NT2/D1 (cell line): ENCODE data around the gene DENND5A.

ENCODE experiments used
- DNase-seq: peaks from one replicate; pipeline ENCODE4 v3.0.0-alpha.2; 2011; ENCODE audit warnings: low read depth, low spot score
- H3K27me3 ChIP-seq: 2 replicates; pipeline ENCODE4 v1.6.0; 2011; ENCODE audit warnings: mild to moderate bottlenecking; ENCODE audit not compliant: insufficient read length, insufficient read depth
- H3K36me3 ChIP-seq: 2 replicates; pipeline ENCODE4 v1.6.1; 2011; ENCODE audit warnings: mild to moderate bottlenecking, low read length, mixed read lengths; ENCODE audit not compliant: insufficient read depth, insufficient read length
- H3K4me1 ChIP-seq: 2 replicates; pipeline ENCODE4 v1.5.1; 2011; ENCODE audit not compliant: insufficient read depth, insufficient read length
- H3K4me3 ChIP-seq: 2 replicates; pipeline ENCODE4 v1.5.1; 2011; ENCODE audit warnings: low read depth; ENCODE audit not compliant: insufficient read length
- H3K9ac ChIP-seq: 2 replicates; pipeline ENCODE4 v1.6.0; 2011; ENCODE audit warnings: low read depth; ENCODE audit not compliant: insufficient read length
- H3K9me3 ChIP-seq: 2 replicates; pipeline ENCODE4 v1.5.1; 2011; ENCODE audit warnings: mild to moderate bottlenecking, low read length; ENCODE audit not compliant: insufficient read depth
- SUZ12 ChIP-seq: IDR thresholded peaks from 2 replicates; pipeline ENCODE4 v1.6.1; 2011; ENCODE audit not compliant: insufficient read length, insufficient read depth; ENCODE audit errors: extremely low read depth
- YY1 ChIP-seq: IDR thresholded peaks from 2 replicates; pipeline ENCODE4 v1.6.1; 2011; ENCODE audit not compliant: insufficient read length, insufficient read depth
- ZNF274 ChIP-seq: IDR thresholded peaks from 2 replicates; pipeline ENCODE4 v1.6.1; 2011; ENCODE audit warnings: mild to moderate bottlenecking, low read depth, low read length

Gene DENND5A

DNA sequence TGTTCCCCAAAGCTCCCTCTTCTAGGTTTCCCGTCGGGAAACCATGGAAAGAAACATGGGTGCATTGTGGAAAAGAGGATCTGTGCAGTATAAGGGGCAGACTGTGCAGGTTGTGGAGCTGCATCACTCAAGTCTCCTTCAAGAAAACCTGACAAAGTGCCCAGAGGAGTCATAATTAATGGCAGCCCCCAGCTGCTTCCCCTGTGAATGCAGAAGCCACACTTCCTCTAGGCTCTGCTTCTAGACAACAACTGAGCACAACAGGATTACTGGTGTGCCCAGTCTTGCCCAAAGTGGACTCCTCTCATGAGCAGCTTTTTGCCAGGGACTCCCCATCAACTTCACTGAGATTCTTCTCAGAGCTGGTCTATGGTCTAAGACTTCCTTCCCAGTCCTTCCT is 131.2 kb downstream of the DENND5A start:
- TF ChIP-seq ZNF274: no peak
- no peak for DNase-seq
- H3K9me3 ChIP-seq: no peaks in the 10 kb centered on the region
- no peaks in the 10 kb centered on the region for H3K4me1 ChIP-seq
- H3K27me3 ChIP-seq: no peaks in the 10 kb centered on the region
- no peak overlapping the region for H3K9ac ChIP-seq
- no peak overlapping the region for H3K4me3 ChIP-seq
- peaks cover 54% of the 10 kb centered on the region for H3K36me3 ChIP-seq

DNA sequence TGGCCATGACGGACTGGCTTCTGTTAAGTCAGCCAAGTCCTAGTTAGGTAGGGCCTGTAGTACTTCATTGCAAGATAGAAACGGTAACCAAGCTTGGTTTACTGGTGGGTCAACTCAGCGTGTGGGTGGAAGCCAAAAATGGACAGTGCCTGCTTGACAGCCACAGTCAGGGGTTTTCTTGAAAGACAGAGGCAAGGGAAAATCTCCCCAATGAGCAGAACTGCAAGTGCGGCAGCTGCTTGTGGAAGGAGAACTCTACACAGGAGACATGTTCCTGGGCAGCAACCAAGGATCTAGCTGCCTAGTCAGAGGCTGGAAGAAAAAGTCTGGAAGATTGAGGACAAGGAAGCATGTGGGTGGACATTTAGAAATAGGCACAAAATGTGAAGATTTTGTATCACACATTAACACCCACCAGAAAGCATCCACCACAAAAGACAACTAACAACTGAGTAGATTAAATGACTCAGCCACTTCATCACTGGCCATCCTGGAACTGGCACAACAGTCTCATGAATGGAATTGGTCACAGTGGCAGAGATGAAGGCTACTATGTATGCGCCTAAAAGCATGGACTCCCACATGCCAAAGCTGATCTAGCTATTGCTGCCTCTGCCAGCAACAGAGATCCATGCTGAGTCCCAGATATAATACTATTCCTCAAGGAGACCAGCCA is 132.8 kb downstream of the DENND5A start:
- H3K9ac ChIP-seq: no peak overlapping the region
- DNase-seq: no peak
- TF ChIP-seq YY1 (no peak), SUZ12 (no peak), ZNF274 (no peak)
- no peaks in the 10 kb centered on the region for H3K9me3 ChIP-seq
- no peaks in the 10 kb centered on the region for H3K27me3 ChIP-seq
- H3K36me3 ChIP-seq: peaks cover 46% of the 10 kb centered on the region
- no peaks in the 10 kb centered on the region for H3K4me1 ChIP-seq
- no peak overlapping the region for H3K4me3 ChIP-seq

DNA sequence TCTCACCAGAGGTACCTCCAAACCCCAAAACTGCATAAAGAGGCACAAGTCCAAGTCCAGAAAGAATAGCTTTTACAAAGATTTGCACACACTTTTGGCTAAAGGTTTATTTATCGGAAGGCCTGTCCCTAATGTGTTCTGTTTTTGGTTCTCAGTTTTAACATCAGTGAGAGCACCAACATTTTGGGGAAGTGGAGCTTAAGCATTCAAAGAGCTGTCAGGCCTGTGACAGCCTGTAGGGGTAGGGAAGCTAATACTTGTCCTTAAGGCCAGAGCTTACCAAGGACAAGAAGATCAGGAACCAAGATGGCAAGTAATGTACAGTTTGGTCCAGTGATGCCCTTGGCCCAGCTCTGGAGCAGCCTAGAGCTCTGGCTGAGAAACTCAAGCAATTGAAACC is 134.9 kb downstream of the DENND5A start:
- Histone ChIP-seq H3K27me3 (no peaks in the 10 kb centered on the region), H3K9me3 (no peaks in the 10 kb centered on the region), H3K9ac (no peak overlapping the region), H3K36me3 (peaks cover 33% of the 10 kb centered on the region), H3K4me3 (no peak overlapping the region), H3K4me1 (no peaks in the 10 kb centered on the region)
- no peak for TF ChIP-seq SUZ12
- TF ChIP-seq YY1: no peak
- TF ChIP-seq ZNF274: no peak
- DNase-seq: no peak

DNA sequence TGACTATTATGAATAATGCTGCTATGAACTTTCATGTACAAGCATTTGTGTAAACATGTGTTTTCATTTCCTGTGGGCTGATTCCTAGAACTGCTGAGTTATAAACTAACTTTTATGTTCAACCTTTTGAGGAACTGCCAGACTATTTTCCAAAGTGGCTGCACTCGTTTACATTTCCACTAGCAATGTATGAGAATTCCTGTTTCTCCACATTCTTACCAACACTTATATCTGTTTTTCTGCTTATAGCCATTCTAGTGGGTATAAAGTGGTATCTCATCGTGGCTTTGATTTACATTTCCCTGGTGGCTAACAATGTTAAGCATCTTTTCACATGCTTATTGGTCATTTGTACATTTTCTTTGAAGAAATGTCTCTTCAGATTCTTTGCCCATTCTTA is 138.5 kb downstream of the DENND5A start:
- no peak for DNase-seq
- no peaks in the 10 kb centered on the region for H3K4me1 ChIP-seq

DNA sequence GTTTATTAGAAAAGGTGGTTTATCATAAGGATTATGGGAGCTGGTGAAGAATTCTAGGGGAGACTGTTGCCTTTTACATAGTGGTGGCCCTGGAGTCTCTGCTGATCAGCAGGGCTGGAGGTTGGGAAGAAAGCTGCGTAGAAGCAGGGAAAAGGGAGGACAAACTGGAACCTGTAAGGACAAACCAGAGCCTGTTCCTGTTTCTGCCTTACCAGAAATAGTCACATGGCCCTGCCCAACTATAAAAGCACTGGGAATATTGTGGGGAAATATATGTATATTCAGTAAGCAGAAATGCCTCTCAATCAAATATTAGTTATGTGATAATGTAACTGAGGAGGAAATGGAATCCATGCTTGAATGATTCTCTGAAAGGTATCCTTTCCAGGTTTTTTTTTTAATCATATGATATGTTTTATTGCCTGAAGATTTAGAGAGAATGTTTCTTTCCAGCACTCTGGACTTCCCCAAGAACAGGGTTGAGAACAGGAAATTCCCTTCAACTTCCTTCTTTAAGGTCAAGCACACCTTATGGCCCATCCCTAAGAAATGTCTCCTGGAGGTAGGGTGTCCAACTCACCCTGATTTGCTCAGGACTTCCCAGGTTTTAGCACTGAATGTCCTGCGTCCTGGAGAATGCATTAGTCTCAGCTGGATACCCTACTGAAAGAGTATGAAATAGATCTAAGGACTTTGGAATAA is 139.8 kb downstream of the DENND5A start:
- DNase-seq: no peak
- Histone ChIP-seq H3K4me3 (no peak overlapping the region), H3K36me3 (peaks cover 2% of the 10 kb centered on the region), H3K9ac (no peak overlapping the region), H3K4me1 (peaks cover 3% of the 10 kb centered on the region), H3K27me3 (no peaks in the 10 kb centered on the region), H3K9me3 (no peaks in the 10 kb centered on the region)
- TF ChIP-seq SUZ12 (no peak), ZNF274 (no peak), YY1 (no peak)

More for the DNA sequence above, 138.5 kb downstream of the DENND5A start:
- Histone ChIP-seq H3K9me3 (no peaks in the 10 kb centered on the region), H3K36me3 (peaks cover 10% of the 10 kb centered on the region), H3K9ac (no peak overlapping the region), H3K4me3 (no peak overlapping the region), H3K27me3 (no peaks in the 10 kb centered on the region)
- TF ChIP-seq YY1 (no peak), ZNF274 (no peak), SUZ12 (no peak)

DNA sequence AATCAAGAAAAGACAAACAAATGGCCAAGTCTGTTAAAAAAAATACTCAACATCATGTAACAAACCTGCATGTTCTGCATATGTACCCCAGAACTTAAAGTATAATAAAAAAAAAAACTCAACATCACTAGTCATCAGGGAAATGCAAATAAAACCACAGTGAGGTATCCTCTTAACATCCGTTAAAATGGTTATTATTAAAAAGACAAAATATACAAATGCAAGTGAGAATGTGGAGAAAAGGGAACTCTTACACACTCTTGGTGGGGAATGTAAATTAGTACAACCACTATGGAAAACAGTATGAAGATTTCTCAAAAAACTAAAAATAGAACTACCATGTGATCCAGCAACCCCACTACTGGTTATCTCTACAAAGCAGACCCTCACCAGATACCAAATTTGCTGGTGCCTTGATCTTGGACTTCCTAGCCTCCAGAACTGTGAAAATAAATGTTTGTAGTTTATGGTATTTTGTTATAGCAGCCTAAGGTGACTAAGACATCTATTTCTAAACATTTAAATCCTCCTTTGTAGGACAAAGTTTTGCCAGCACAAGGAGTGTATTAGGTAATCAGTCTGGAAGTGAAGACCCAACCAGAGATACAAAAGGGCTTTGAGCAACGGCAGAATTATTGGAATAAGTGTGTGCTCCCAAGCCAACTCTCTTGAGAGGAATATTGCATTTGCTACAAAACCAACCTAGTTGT is 141.4 kb downstream of the DENND5A start:
- no peak for DNase-seq
- Histone ChIP-seq H3K27me3 (no peaks in the 10 kb centered on the region), H3K36me3 (no peaks in the 10 kb centered on the region), H3K9ac (no peak overlapping the region), H3K9me3 (no peaks in the 10 kb centered on the region), H3K4me3 (no peak overlapping the region), H3K4me1 (peaks cover 3% of the 10 kb centered on the region)
- no peak for TF ChIP-seq YY1
- TF ChIP-seq SUZ12: no peak

DNA sequence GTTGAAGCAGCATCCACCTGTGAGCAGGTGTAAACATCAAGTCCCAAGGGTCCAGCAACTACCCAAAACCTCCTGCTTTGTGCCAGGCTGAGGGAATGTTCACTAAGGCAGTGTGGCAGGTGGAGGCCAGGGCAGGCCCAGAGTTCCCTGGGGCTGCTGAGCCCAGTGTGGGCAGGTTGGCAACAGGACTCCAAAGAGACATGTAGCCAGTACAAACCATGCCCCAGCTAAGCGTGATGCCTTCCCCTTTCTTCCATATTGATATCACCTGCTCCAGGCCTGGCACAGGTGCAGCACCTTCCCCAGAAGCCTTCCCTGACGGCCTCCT is 143.7 kb downstream of the DENND5A start:
- Histone ChIP-seq H3K4me1 (peaks cover 3% of the 10 kb centered on the region), H3K9me3 (no peaks in the 10 kb centered on the region), H3K9ac (no peak overlapping the region), H3K4me3 (no peak overlapping the region), H3K27me3 (no peaks in the 10 kb centered on the region), H3K36me3 (no peaks in the 10 kb centered on the region)
- DNase-seq: no peak
- TF ChIP-seq ZNF274: no peak
- no peak for TF ChIP-seq SUZ12
- TF ChIP-seq YY1: no peak
